ENCODE measurements around the gene B4GALNT3.

Gene B4GALNT3

DNA sequence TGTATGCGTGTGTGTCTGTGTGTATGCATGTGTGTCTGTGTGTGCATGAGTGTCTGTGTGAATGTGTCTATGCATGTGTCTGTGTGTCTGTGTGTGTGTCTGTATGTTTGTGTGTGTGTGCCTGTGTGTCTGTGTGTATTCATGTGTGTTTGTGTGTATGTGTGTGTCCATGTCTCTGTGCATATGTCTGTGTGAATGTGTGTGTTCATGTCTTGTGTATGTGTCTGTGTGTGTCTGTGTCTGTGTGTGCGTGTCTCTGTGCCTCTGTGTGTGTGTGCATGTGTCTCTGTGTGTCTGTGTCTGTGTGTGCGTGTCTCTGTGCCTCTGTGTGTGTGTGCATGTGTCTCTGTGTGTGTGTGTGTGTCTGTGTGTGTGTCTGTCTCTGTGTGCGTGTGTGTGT, 121.1 kb downstream of the B4GALNT3 start:
- no peak overlapping the region for H3K27ac Mint-ChIP-seq
- H3K36me3 Mint-ChIP-seq = no peaks in the 10 kb centered on the region
- ATAC-seq (replicated peaks) = no peak
- no peak overlapping the region for H3K4me3 Mint-ChIP-seq
- H3K27me3 Mint-ChIP-seq = no peaks in the 10 kb centered on the region
- H3K4me1 Mint-ChIP-seq = peaks cover 6 to 11% of the 10 kb centered on the region in 2 donors
- no peaks in the 10 kb centered on the region for H3K9me3 Mint-ChIP-seq
- DNase-seq = no peak

DNA sequence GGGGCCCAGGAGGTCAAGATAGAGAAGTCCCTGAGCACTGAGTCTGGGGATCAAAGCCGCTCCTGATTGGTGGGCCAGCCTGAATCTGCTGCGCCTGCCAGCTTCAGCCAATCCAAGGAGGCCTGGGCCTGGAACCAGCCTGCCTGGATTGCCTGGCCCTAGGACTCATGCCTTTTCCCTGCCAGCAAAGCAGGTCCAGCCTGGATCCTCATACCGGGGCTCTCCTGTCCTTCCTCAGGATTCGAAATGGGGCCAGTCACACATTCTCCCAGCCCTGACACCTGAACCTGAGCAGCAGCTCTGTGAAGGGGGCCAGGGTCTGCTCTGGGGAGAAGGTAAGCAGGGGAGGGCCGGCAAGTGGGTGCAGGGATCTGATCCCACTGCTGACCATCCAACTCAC, 121.6 kb downstream of the B4GALNT3 start:
- H3K4me1 Mint-ChIP-seq = peaks cover 2 to 6% of the 10 kb centered on the region in 2 donors
- H3K36me3 Mint-ChIP-seq = no peaks in the 10 kb centered on the region
- no peak overlapping the region for H3K27ac Mint-ChIP-seq
- DNase-seq = no peak
- no peak for ATAC-seq (replicated peaks)
- H3K9me3 Mint-ChIP-seq = no peaks in the 10 kb centered on the region
- H3K4me3 Mint-ChIP-seq = no peak overlapping the region
- no peaks in the 10 kb centered on the region for H3K27me3 Mint-ChIP-seq

DNA sequence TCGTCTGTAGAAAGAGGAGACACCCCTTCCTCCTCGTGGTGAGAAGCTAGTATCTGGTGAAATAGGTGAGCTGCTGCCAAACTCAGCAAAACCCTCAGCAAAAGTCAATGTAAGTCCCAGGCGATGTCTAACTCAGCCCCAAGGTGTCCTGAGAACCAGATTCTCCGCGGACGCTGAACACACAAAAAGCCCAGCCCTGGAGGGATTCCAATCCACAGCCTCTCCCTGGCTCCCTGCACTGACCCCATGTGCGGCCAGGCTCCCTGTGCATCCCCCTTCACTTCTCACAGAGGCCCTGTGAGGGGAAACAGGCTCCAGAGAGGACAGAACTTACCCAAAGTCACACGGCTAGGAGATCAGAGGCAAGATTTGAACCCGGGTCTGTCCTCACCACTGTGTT, 122.0 kb downstream of the B4GALNT3 start:
- ATAC-seq (replicated peaks) (no peak), DNase-seq (no peak)
- no peak overlapping the region for H3K4me3 Mint-ChIP-seq

DNA sequence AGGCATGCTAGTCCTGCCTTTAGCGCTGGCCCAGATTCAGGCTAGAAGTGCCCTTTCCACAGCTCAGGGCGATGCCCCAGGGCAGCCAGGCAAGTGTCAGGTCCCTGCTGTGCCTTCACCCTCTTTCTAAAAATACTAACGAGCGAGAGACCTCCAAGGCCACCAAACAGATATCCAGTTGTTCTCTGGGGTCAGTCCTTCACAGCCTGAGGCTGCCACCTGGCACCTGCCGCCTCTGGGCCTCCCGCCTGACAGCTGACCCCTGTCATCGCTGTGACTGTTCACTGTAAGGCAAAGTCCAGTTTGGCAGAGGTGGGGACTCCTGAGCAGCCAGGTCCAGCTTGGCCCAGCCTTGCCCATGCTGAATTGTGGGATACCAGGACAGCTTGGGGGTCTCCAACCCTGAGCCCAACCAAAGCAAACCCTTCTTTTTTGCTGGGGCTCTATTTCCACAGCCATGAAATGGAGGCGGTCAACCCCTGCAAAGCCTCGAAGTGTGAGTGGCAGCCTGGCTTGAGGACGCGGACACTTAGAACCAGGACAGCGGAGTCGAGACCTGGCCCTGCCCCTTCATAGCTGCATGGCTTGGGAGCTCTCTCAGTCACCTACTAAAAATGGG, 123.6 kb downstream of the B4GALNT3 start:
- H3K27me3 Mint-ChIP-seq = no peaks in the 10 kb centered on the region
- peaks cover 0 to 2% of the 10 kb centered on the region in 2 donors for H3K4me1 Mint-ChIP-seq
- no peak for DNase-seq
- no peaks in the 10 kb centered on the region for H3K9me3 Mint-ChIP-seq
- no peaks in the 10 kb centered on the region for H3K36me3 Mint-ChIP-seq
- no peak for ATAC-seq (replicated peaks)
- no peak overlapping the region for H3K4me3 Mint-ChIP-seq
- H3K27ac Mint-ChIP-seq = no peak overlapping the region

More for the DNA sequence above, 122.0 kb downstream of the B4GALNT3 start:
- H3K4me1 Mint-ChIP-seq = peaks cover 2% of the 10 kb centered on the region in 2 donors
- H3K36me3 Mint-ChIP-seq = no peaks in the 10 kb centered on the region
- no peaks in the 10 kb centered on the region for H3K9me3 Mint-ChIP-seq
- no peak overlapping the region for H3K27ac Mint-ChIP-seq
- H3K27me3 Mint-ChIP-seq = no peaks in the 10 kb centered on the region

DNA sequence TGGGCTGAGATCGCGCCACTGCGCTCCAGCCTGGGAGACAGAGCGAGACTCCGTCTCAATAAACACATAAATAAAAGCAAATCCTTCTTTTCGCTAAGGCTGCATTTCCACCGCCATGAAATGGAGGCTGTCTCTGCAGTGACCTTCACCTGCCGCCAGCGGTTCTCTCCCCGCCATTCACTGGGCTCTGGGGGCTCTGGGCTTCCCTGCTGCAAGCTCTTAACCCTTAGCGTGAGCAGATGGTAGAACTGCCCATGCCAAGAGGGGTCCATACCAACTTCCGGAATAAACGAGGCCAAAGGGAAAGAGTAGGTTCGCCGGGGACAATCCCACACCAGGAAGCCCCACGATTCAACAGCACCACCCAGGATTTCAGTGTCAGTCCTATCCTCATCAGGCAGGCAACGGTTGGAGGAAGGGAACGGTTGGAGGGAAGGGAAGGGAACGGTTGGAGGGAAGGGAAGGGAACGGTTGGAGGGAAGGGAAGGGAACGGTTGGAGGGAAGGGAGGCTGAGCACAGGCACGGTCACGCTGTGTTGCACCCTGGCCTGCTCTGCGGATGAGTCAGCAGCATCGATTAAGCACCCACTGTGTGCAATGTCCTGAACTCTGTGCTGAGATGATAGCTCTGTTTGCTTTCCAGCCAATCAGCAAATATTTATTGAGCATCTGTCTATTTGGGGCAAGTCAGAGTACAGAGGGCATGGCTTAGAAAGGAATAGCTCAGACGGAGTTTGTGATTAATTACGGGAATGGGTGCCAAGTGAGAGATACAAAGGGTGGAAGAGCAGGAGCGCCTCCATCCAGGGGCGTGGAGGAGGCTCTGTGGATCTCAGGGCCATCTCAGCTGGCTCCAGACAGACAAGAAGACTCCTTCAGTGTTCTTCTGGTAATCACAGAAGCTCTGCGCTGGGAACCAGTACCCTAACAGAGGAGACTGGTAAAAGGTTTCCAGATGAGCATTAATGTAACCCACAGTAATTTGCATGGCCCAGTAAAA, 125.6 kb downstream of the B4GALNT3 start:
- Mint-ChIP-seq H3K4me1 (peaks cover 12 to 14% of the 10 kb centered on the region in 2 donors), H3K27me3 (no peaks in the 10 kb centered on the region), H3K9me3 (no peaks in the 10 kb centered on the region), H3K4me3 (no peak overlapping the region), H3K36me3 (no peaks in the 10 kb centered on the region), H3K27ac (no peak overlapping the region)
- no peak for ATAC-seq (replicated peaks)
- no peak for DNase-seq

DNA sequence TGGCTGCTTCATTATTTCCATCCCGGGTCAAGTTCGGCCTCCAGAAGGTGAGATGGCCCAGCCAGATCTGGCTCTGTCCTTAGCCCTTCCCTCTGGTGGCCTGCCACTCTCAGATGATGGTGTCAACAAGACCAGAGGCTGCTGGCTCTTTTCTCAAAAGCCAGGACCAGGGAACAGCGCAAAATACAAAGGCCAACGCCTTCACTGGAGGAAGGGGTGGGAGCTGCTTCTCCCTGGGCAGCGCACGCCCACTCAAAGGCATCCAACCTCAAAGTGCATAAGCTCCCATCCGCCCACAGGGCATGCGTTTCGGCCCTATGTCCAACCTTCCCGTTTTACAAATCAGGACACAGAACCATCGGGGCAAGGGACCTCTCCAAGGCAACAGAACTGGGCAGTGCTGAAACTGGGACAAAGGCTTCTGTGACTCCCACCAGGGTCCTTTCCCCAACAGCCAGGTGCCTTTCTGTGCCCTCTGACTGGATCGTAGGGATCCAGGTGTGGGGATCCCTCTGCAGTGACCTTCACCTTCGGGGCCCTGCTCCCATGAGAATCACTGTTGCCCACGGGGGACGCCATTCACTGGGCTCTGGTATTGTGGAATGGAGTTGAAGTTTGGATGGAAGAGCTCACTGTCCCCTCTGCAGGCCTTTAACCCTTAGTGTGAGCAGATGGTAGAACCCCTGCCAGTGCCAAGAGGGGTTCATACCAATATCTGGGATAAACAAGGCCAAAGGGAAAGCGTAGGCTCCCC, 126.8 kb downstream of the B4GALNT3 start:
- H3K27me3 Mint-ChIP-seq = no peaks in the 10 kb centered on the region
- H3K9me3 Mint-ChIP-seq = no peaks in the 10 kb centered on the region
- ATAC-seq (replicated peaks) (no peak), DNase-seq (no peak)
- peaks cover 17 to 20% of the 10 kb centered on the region in 2 donors for H3K4me1 Mint-ChIP-seq
- no peaks in the 10 kb centered on the region for H3K36me3 Mint-ChIP-seq
- peak overlapping the region; percentile 83 for H3K27ac Mint-ChIP-seq
- no peak overlapping the region for H3K4me3 Mint-ChIP-seq

DNA sequence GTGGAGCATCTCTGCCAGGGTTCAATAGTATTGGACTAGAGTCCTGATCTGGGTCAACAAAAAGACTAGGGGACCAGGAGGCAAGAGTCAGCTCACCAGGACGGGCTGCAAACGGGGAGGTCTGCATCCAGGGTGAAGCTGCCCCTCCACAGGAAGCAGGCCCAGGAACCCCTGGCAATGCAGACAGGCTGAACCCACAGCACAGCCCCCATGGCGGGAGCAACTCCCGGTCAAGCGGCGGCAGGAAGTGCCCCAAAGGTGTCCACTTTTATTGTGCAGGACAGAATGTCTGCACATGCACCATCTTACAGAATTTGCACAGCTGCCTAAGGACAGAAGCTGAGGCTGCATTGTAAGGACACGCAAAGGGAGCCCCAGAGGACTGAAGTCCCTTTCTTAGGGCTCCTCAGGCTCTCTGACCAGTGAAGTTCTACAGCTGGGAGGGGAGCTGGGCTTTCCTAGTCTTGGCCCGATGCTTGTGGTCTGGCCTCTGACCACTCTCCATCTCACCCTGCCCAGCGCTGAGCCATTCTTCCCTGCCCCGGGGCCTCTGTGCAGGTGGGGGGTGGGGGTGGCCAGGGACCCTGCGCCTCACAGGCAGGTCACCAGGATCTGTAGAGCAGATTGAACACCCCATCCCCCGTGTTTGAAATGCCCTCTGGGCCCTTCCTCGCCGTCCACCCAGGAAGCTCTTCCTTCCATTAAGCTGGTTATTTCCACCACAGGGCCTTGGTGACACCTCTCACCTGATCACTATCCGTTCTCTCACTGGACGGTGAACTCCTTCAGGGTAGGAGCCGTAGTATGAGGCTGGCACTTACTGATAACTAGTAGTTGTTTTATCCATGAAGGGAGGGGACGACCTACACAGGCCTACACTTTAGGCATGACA, 127.6 kb downstream of the B4GALNT3 start:
- H3K27ac Mint-ChIP-seq = no peak overlapping the region
- H3K36me3 Mint-ChIP-seq = no peaks in the 10 kb centered on the region
- no peak overlapping the region for H3K4me3 Mint-ChIP-seq
- ATAC-seq (replicated peaks) (no peak), DNase-seq (no peak)
- no peaks in the 10 kb centered on the region for H3K9me3 Mint-ChIP-seq
- peaks cover 17 to 26% of the 10 kb centered on the region in 2 donors for H3K4me1 Mint-ChIP-seq
- no peaks in the 10 kb centered on the region for H3K27me3 Mint-ChIP-seq

DNA sequence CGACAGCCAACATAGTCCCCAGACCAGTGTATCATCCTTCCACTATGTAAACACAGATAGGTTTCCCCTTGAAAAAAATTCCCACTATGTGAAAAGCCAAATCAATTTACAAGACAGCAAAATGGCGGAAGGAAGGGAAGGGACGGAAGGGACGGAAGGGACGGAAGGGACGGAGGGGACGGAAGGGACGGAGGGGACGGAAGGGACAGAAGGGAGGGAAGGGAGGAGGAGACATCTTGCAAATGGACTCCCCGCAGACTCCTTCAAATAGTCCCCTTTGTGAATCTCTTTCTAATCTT, 128.2 kb downstream of the B4GALNT3 start:
- Mint-ChIP-seq H3K27me3 (no peaks in the 10 kb centered on the region), H3K36me3 (no peaks in the 10 kb centered on the region), H3K4me1 (peaks cover 17 to 27% of the 10 kb centered on the region in 2 donors)

DNA sequence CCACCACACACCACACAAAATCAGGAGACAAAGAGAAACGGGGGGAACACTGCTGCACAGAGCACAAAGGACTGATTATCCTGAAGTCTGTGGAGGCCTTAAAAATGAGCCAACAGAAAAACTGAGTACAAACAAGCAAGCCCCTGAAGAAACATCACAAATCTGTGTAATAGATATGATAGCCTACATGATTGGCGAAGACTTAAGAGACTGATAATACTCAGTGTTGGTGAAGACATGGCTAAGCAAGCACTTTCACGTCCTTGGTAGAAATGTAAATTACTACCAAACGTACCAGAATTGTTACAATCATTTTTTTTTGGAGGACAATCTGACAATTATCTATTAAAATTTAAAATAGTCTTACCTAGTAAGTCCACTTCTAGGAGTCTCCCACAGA, 128.9 kb downstream of the B4GALNT3 start:
- H3K9me3 Mint-ChIP-seq = no peaks in the 10 kb centered on the region
- no peak overlapping the region for H3K4me3 Mint-ChIP-seq
- no peaks in the 10 kb centered on the region for H3K27me3 Mint-ChIP-seq
- no peaks in the 10 kb centered on the region for H3K36me3 Mint-ChIP-seq
- H3K4me1 Mint-ChIP-seq = peaks cover 22 to 33% of the 10 kb centered on the region in 2 donors
- DNase-seq (no peak), ATAC-seq (replicated peaks) (no peak)
- H3K27ac Mint-ChIP-seq = no peak overlapping the region

More for the DNA sequence above, 128.2 kb downstream of the B4GALNT3 start:
- DNase-seq (no peak), ATAC-seq (replicated peaks) (no peak)
- Mint-ChIP-seq H3K9me3 (no peaks in the 10 kb centered on the region), H3K4me3 (no peak overlapping the region), H3K27ac (no peak overlapping the region)

DNA sequence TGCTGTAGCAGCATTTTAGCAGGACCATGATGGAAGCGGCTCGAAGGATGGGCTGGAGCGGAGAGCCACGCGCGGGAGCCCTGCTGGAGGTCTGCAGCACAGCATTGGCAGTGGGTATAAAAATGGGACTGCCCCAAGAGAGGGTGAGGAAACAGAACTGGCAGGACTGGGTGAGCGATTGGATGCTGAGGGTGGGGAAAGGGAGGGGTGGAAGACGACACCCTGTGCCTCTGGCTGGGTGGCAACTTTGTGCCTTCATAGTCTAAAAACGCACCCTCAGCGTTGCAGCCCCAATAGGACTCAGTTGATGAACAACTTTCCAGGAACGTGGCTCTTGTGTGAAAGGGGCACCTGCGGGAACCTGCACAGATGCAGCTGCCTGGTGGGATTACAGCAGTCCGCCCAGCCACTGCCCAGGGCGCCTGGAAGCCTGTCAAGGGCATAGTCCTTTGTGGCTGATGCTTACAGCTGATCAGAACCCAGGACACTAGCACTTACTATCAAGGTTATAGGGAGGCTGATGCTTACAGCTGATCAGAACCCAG, 130.5 kb downstream of the B4GALNT3 start:
- Mint-ChIP-seq H3K27me3 (no peaks in the 10 kb centered on the region), H3K4me1 (peaks cover 24 to 35% of the 10 kb centered on the region in 2 donors), H3K9me3 (no peaks in the 10 kb centered on the region), H3K27ac (no peak overlapping the region), H3K4me3 (no peak overlapping the region), H3K36me3 (no peaks in the 10 kb centered on the region)
- ATAC-seq (replicated peaks) (no peak), DNase-seq (no peak)

DNA sequence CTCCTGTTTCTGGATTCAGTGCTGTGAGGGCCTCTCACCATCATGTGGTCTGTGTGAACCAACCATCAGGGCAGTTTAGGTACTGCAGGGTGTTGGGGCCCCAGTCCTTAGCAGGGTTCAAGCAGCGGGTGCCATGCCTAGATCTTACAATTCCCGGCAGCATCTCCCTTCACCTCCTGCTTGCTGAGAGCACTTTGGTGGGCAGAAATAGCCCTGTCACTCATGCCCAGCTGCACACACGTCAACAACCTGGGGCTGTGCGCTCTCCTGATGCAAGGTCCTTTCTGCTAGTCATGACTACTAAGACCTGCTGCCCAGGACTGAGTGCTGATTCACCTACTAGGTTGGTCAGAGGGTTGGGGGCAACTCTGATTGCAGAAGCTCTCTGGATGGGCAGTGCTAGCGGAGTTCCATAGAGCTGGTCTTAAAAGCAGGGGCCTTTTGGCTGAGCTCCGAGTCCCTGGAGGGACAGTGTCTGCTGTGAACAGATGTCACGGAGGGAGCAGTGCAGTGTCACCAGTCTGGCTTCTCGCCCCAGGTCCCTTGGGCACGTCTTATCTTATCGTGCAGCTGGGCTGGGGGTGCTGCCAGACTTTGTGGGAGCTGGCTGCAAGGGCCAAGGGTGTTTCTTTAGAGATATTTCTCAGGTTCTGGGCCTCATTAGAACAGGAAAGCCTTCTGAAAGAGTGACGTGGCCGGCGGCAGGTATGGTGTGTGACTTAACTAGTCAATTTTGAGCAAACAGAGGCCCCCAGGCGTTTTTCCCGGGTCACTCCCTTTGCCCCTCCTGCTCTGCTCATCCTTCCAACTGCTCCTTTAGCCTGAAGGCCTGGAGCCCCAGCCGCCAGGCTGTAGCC, 131.7 kb downstream of the B4GALNT3 start:
- Mint-ChIP-seq H3K36me3 (no peaks in the 10 kb centered on the region), H3K4me3 (peak overlapping the region; percentile 40 to 43), H3K9me3 (no peaks in the 10 kb centered on the region), H3K27me3 (peaks cover 0 to 5% of the 10 kb centered on the region in 2 donors), H3K27ac (no peak overlapping the region), H3K4me1 (peaks cover 22 to 35% of the 10 kb centered on the region in 2 donors)
- DNase-seq (no peak), ATAC-seq (replicated peaks) (peak; percentile 84 to 87)

DNA sequence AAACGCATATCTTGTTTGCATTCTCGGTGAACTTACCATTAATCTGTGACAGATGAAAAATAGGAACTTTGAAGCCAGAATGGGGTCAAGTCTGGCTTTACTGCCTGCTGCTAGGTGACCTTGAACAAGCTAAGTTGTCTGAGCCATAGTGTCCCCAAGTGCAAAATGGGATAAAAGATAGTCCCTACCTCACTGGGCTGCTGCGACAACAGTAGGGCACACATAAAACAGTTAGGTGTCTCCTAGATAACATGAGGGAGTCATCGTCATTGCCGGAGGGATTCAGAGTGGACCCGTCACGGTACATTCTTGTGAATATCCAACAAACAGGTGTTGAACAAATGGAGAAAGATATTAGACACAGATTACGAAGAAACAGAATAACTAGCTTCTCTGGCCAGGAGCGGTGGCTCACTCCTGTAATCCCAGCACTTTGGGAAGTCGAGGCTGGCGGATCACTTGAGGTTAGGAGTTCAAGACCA, 132.3 kb downstream of the B4GALNT3 start:
- no peak for ATAC-seq (replicated peaks)
- Mint-ChIP-seq H3K27me3 (peaks cover 0 to 5% of the 10 kb centered on the region in 2 donors), H3K4me3 (peak overlapping the region in 1 of 2 donors; percentile 10), H3K27ac (no peak overlapping the region), H3K9me3 (no peaks in the 10 kb centered on the region), H3K36me3 (no peaks in the 10 kb centered on the region), H3K4me1 (peaks cover 22 to 35% of the 10 kb centered on the region in 2 donors)
- DNase-seq = no peak

All from stimulated activated naive B cell treated with anti-CD40 and anti-IgM and Interleukin-4, amounts not matched to agents 10 μg/mL and 1 μg/mL and 100 μg/mL, for 72 hours (primary cell).